Ishikawa (cell line): Measurements from ENCODE around the gene MPC1L.

ENCODE experiments used
- CEBPB ChIP-seq: IDR thresholded peaks from 2 replicates; pipeline ENCODE4 v1.6.1; 2012
- CREB1 ChIP-seq: IDR thresholded peaks from 2 replicates; pipeline ENCODE4 v1.6.1; 2012; ENCODE audit warnings: low read depth
- EGR1 ChIP-seq: IDR thresholded peaks from 2 replicates; pipeline ENCODE4 v1.6.1; 2012
- EP300 ChIP-seq: IDR thresholded peaks from 2 replicates; pipeline ENCODE4 v1.6.1; 2012; ENCODE audit warnings: borderline replicate concordance
- FOXM1 ChIP-seq: IDR thresholded peaks from 2 replicates; pipeline ENCODE4 v1.6.1; 2012; ENCODE audit warnings: low read depth, borderline replicate concordance
- NFIC ChIP-seq: IDR thresholded peaks from 2 replicates; pipeline ENCODE4 v1.6.1; 2012
- RAD21 ChIP-seq: IDR thresholded peaks from 2 replicates; pipeline ENCODE4 v1.6.1; 2012; ENCODE audit warnings: low read depth
- TAF1 ChIP-seq: IDR thresholded peaks from 2 replicates; pipeline ENCODE4 v1.6.1; 2012; ENCODE audit warnings: low read depth, mild to moderate bottlenecking
- TCF12 ChIP-seq: IDR thresholded peaks from 2 replicates; pipeline ENCODE4 v1.6.1; 2012; ENCODE audit warnings: low read depth
- YY1 ChIP-seq: IDR thresholded peaks from 2 replicates; pipeline ENCODE4 v1.6.1; 2012; ENCODE audit warnings: low read depth
- ZBTB7A ChIP-seq: IDR thresholded peaks from 2 replicates; pipeline ENCODE4 v1.6.1; 2012; ENCODE audit warnings: low read depth

DNA sequence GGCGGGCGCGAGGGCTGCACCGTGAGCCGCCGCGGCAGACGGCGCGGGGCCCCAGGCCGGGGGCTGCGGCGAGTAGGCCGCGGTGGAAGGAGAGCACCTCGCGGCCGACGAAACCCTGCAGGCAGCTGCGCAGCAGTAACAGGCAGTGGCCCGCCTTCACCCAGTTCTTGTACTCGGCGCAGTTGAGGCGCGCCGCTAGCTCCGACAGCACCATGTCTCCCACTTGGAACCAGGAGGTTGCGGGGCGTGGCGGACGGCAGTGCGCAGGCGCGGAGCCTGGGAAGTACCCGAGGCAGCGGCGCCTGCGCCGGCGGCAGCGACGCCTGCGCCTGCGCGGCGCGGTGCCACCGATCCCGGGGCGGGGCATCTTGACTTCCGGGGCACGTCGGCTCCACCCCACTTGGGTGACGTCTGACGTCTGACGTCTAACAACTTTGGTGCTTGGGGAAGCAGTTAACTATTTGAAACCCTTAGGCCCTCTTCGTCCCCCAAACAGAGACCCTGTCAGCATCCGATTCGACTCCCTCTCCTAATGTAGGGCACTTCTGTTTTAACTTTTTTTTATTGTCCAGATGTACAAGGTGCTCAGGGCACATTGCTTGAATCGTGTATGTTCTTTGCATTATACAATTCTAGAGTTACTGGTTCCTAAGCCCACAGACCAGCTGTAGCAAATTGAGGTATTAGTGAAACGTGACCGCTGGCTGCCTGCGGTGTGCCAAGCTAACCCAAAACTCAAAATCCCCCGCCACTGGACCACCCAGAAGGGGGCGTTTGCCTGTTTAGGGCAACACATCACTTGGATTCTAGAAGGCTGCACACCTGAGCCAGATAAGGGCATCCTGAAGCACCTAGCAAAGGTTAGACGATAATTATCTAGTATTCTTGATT is 24.3 kb downstream of the MPC1L start, which contains the start of gene CXorf38:
- TF ChIP-seq RAD21, result no peak
- TF ChIP-seq NFIC, result no peak
- TF ChIP-seq EP300, result no peak
- no peak; the same call in 1 of the 2 replicates for TF ChIP-seq YY1
- TF ChIP-seq CREB1, result peak; percentile 53
- no peak for TF ChIP-seq EGR1
- TF ChIP-seq CEBPB, result no peak
- no peak for TF ChIP-seq FOXM1
- no peak for TF ChIP-seq ZBTB7A
- TF ChIP-seq TCF12, result no peak
- TF ChIP-seq TAF1, result peak; percentile 53; the same call in 1 of the 2 replicates
